Stimulated activated CD4-positive, alpha-beta T cell treated with anti-CD3 and anti-CD28 coated beads, Interleukin-4, amount 100 ng/mL, for 48 hours (primary cell): ENCODE results near the gene FAM241A.
"Not testable (repeated sequence)": the region's sequence is repeated elsewhere in the genome, so short reads cannot be mapped to it uniquely, and the experiment has no call there.

Experiments used
- DNase-seq, 2 donors: peaks; one replicate each; pipeline ENCODE4 v3.0.0-alpha.2; 2020; ENCODE audit warnings: low read depth in 2 of 2

Gene FAM241A

DNA sequence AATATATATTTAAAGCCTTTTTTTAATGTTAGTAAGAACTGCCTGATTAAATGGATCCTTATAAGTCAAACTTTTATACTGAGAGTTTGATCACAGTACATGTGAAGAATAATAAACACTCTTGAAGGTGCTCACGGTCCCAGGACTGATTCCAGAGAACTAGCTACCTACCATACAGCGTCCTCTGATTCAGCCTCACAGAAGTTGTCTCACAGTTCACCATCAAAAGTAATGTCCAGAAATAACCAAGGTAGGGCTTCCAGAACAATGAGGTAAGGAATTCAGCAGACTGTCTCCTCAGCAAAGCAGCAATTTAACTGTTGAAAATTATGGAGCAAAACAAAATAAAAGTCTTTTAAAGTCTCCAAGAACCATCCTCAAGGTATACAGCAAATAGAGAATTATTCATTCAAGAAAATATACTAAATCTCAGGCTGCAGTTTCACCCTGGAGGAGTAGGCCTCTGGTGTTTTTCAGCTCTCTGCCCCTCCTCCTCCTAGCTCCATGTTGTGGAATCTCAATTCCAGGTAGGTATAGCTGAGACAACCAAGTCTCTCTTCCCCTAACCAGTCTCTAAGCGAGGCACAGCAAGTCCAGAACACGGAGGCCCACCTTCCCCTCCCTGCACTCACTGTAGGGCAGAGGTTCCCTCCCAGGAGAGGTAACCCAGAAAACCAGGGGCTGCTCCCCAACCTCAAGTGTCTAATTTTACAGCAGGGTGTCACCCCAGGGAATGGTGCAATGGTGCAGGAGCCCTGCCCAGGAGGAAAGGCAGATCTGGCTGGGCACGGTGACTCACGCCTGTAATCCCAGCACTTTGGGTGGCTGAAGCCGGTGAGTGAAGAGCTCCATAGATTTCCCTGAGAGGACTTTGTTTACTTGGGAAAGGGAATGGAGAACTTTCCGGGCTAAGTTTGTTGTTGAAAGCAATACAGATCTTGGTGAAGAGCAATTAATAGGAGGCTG, 28.6 kb downstream of the FAM241A start:
- no peak for DNase-seq

DNA sequence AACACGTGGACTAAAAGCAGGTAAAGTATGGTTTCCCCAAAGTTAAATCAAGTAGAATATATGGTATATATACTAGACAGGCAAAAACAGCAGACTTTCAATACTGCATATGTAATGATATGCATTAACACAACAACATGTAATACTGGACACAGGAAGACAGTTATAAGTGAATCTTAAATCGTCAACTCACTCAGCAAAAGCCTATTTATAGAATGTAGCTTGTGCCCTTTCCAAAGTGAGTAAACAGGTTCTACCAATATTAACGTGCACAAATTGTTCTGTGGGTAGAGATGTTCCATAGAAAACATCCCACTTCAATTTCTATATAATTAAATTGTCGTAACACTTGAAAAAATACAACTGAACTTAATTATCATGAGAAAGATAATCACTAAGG, 30.6 kb downstream of the FAM241A start:
- DNase-seq = no peak

- no peak for DNase-seq
Measured at GRCh38 chr4:112176596-112176995, 31.3 kb downstream of the FAM241A start.

- DNase-seq = not testable (repeated sequence)
Measured at GRCh38 chr4:112178741-112179140, 33.5 kb downstream of the FAM241A start.

- DNase-seq = no peak
Measured at GRCh38 chr4:112181358-112182000, 36.2 kb downstream of the FAM241A start.

- no peak for DNase-seq
Measured at GRCh38 chr4:112182604-112183003, 37.4 kb downstream of the FAM241A start.

GRCh38 chr4:112183252-112183651, 38.0 kb downstream of the FAM241A start:
- no peak for DNase-seq

GRCh38 chr4:112184438-112184837, 39.2 kb downstream of the FAM241A start:
- no peak for DNase-seq

- DNase-seq = no peak
Measured at GRCh38 chr4:112185334-112185733, 40.1 kb downstream of the FAM241A start.

DNA sequence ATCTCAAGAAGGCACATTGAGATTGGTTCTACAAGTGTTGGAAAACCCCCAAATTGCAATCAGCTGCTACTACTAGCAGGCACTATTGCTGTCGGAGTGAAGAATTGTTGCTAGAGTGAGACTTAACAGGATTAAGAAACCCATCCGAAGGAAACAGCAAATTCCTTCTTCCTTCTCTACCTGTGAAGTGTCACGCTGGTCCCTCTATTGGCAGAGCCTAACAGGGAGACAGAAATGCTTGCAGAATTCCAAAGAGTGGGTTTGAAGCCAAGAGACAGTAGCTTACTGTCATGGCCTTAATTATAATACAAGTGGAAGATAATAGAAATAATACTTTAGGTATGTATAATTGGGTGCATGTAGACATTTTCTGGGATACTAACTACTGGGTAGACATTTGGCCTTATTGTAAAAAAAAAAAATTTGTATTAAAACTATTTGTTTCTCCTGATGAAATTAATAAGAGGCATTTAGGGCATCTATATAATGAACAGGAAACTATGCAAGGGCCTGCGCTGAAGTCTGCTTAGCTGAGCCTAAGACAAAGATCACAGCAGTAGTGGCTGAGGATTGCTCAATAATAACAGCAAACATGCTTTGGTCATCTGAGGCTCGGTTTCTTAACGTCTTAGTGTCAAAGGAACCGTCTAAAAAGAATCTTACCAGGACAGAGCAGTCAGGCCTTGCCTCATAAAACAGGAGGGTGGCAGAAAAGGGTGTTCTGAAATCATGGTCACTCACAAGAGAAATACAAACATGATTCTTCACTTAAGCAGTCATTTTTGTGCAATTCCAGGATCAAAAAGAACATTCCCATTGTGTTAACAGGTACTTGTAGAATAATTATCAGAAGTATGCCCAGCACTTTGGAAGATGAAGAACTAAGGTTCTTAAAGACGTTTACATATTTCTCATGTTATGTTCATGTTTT, 40.8 kb downstream of the FAM241A start:
- DNase-seq = no peak

GRCh38 chr4:112189754-112190153, 44.5 kb downstream of the FAM241A start:
- no peak for DNase-seq

DNA sequence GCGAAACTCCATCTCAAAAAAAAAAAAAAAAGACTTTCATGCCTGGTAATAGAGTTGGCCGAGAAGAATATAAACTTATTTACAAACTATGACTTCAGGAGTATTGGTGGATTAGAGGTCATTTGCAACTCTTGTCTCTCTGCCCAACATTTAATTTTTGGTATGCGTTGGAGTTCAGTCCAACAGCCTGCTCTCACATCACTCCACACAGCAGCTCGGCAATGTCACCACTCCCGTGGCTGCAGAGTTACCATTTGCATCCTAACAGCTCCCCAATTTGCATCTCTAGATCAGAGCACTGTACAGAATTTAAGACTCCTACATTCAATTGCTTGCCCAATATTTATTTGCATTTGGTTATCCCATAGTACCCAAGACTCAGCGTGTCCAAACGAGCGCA, 45.4 kb downstream of the FAM241A start:
- no peak for DNase-seq

- no peak for DNase-seq
Measured at GRCh38 chr4:112196461-112196860, 51.2 kb downstream of the FAM241A start.

- DNase-seq = no peak
Measured at GRCh38 chr4:112199041-112199440, 53.8 kb downstream of the FAM241A start.

DNA sequence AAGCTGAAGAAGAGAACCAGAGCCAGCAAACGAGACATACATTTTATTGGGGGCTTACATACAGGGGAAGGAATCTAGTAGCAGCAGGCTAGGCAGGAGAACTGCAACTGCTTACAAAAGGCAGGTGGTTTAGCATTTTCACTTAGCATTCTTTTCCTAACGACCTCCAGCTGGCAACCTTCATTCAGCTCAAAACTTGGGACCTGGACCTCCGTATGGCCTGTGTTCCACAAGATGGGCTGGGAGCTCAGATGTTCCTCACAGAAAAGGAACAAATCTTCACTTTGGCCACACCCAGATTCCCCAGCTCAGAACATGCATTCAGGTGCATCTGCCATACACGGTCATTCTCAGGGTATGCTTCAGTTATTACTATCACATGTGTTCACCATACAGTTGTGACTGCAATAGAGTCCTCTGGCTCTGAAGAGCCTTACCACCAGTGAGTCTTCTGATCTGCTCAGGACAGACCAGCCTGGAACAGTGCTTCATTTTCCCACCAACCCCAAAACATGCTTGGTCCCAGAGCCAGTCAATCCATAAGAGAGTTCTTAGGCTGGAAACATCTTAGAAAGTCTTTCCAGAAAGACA, 56.8 kb downstream of the FAM241A start:
- DNase-seq = no peak

GRCh38 chr4:112203593-112203992, 58.3 kb downstream of the FAM241A start:
- no peak for DNase-seq

- no peak for DNase-seq
Measured at GRCh38 chr4:112206431-112206830, 61.2 kb downstream of the FAM241A start.

GRCh38 chr4:112208137-112209095, 63.2 kb downstream of the FAM241A start:
- DNase-seq = not testable (repeated sequence)

GRCh38 chr4:112210777-112211176, 65.5 kb downstream of the FAM241A start:
- no peak for DNase-seq

- no peak for DNase-seq
Measured at GRCh38 chr4:112213091-112213490, 67.8 kb downstream of the FAM241A start.
